RWPE2 (cell line): Measurements from ENCODE around the gene SEC61A2.

Experiments
- ATAC-seq: fragments of 200-7000 bp; cut with Tn5 transposase; 3 replicates; pipeline ENCODE4 v1.9.1; 2021; ENCODE audit warnings: low read depth
- DNase-seq: peaks from one replicate; pipeline ENCODE4 v3.0.0-alpha.2; 2020; ENCODE audit warnings: low spot score
- H3K27ac ChIP-seq: fragments of 450-650 bp; 2 replicates; pipeline ENCODE4 v1.5.1; 2017; ENCODE audit warnings: mild to moderate bottlenecking; ENCODE audit not compliant: poor library complexity, severe bottlenecking
- H3K27me3 ChIP-seq: fragments of 250-450 bp; sonication (Bioruptor Pico); 2 replicates; pipeline ENCODE4 v1.5.1; 2021; ENCODE audit warnings: mild to moderate bottlenecking, moderate library complexity; ENCODE audit not compliant: insufficient read depth, poor library complexity, severe bottlenecking
- H3K36me3 ChIP-seq: fragments of 250-450 bp; sonication (Bioruptor Pico); 2 replicates; pipeline ENCODE4 v1.5.1; 2020; ENCODE audit warnings: low read depth, mild to moderate bottlenecking, moderate library complexity
- H3K4me1 ChIP-seq: fragments of 250-450 bp; sonication (Bioruptor Pico); 2 replicates; pipeline ENCODE4 v1.5.1; 2021; ENCODE audit warnings: mild to moderate bottlenecking, moderate library complexity; ENCODE audit not compliant: insufficient read depth, poor library complexity, severe bottlenecking
- H3K4me3 ChIP-seq: fragments of 250-450 bp; sonication (Bioruptor Pico); 2 replicates; pipeline ENCODE4 v1.5.1; 2021; ENCODE audit warnings: mild to moderate bottlenecking, moderate library complexity; ENCODE audit not compliant: severe bottlenecking
- H3K9me3 ChIP-seq: fragments of 250-450 bp; sonication (Bioruptor Pico); 2 replicates; pipeline ENCODE4 v1.5.1; 2021; ENCODE audit warnings: mild to moderate bottlenecking, moderate library complexity; ENCODE audit not compliant: severe bottlenecking
- TF ChIP-seq, protein P1 (sequence below): fragments of 450-650 bp; IDR thresholded peaks from one replicate; pipeline ENCODE4 v1.5.1; 2017; ENCODE audit warnings: mild to moderate bottlenecking, moderate library complexity; ENCODE audit not compliant: poor library complexity, severe bottlenecking

The SEC61A2 gene

DNA sequence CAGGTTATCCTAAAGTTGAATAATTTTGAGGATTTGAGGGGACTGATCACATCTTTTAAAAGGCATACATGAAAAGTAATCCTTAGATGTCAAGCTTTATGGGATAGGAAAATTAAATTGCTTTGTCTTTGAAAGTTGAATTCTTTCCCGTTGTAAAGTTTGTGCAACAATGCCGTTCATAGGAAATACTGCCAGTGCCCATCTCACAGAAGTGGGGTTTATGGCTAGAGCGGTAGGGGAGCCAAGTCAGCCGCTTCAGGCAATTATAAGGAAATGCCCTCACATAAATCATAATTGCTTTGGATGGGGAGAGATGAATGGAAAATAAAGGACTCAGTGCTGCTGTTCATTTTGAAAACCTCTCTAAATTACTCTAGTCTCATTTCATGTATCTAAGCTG lies 84.6 kb downstream of the SEC61A2 start:
- Histone ChIP-seq H3K27me3 (no peaks in the 10 kb centered on the region), H3K9me3 (no peaks in the 10 kb centered on the region), H3K4me1 (no peaks in the 10 kb centered on the region), H3K27ac (no peak overlapping the region), H3K36me3 (peaks cover 86% of the 10 kb centered on the region), H3K4me3 (no peak overlapping the region)
- TF ChIP-seq, protein P1, sequence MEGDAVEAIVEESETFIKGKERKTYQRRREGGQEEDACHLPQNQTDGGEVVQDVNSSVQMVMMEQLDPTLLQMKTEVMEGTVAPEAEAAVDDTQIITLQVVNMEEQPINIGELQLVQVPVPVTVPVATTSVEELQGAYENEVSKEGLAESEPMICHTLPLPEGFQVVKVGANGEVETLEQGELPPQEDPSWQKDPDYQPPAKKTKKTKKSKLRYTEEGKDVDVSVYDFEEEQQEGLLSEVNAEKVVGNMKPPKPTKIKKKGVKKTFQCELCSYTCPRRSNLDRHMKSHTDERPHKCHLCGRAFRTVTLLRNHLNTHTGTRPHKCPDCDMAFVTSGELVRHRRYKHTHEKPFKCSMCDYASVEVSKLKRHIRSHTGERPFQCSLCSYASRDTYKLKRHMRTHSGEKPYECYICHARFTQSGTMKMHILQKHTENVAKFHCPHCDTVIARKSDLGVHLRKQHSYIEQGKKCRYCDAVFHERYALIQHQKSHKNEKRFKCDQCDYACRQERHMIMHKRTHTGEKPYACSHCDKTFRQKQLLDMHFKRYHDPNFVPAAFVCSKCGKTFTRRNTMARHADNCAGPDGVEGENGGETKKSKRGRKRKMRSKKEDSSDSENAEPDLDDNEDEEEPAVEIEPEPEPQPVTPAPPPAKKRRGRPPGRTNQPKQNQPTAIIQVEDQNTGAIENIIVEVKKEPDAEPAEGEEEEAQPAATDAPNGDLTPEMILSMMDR = no peak
- DNase-seq (no peak), ATAC-seq (no peak)

DNA sequence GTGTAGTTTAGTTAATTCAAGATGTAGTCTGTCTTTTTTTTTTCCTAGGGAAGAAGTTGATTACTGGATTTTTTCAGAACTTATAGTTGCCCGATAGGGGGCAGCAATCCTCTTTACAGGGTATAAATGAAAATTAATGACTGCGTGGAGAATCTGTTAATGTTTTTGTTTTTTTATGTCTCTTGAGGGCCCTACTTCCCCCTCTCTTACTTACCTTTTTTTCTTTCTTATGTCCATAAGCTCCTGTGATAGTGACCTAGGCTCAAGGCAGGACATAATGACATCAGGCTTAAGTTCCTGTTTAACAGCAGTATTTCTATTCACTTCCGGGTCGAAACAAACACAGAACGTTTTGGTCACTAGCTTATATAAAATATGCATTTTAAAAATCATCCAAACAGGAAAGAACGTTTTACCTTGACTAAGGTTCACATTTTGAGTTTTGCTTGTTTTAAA lies 85.3 kb downstream of the SEC61A2 start:
- no peak overlapping the region for H3K27ac ChIP-seq
- ATAC-seq = no peak

More for the DNA sequence above, 85.3 kb downstream of the SEC61A2 start:
- H3K4me3 ChIP-seq = no peak overlapping the region
- no peak for DNase-seq
- H3K4me1 ChIP-seq = no peaks in the 10 kb centered on the region
- H3K27me3 ChIP-seq = no peaks in the 10 kb centered on the region
- TF ChIP-seq, protein P1 = peak; percentile 84
- no peaks in the 10 kb centered on the region for H3K9me3 ChIP-seq
- H3K36me3 ChIP-seq = peaks cover 79% of the 10 kb centered on the region
